Duodenal mucosa (tissue), 2 donors: ENCODE results near the gene NR4A2.
"Not testable (repeated sequence)": the region's sequence is repeated elsewhere in the genome, so short reads cannot be mapped to it uniquely, and the experiment has no call there.

Experiments
- H3K27ac ChIP-seq: one replicate; pipeline ENCODE4 v1.7.0; 2013; ENCODE audit warnings: low read depth, low read length
- H3K27me3 ChIP-seq, 2 donors: one replicate each; pipeline ENCODE4 v1.7.0; 2013; ENCODE audit warnings: low read length in 2 of 2, control low read depth in 1 of 2; ENCODE audit not compliant: insufficient read depth in 2 of 2, control insufficient read depth in 1 of 2
- H3K36me3 ChIP-seq, 2 donors: one replicate each; pipeline ENCODE4 v1.7.0; 2013; ENCODE audit warnings: low read length in 2 of 2, control low read depth in 1 of 2; ENCODE audit not compliant: insufficient read depth in 2 of 2, control insufficient read depth in 1 of 2
- H3K4me1 ChIP-seq, 2 donors: one replicate each; pipeline ENCODE4 v1.7.0; 2013; ENCODE audit warnings: low read length in 2 of 2, control low read depth in 1 of 2; ENCODE audit not compliant: insufficient read depth in 2 of 2, control insufficient read depth in 1 of 2
- H3K4me3 ChIP-seq, 2 donors: one replicate each; pipeline ENCODE4 v1.7.0; 2013; ENCODE audit warnings: low read length in 2 of 2, low read depth in 1 of 2
- H3K9ac ChIP-seq, 2 donors: one replicate each; pipeline ENCODE4 v1.7.0; 2013; ENCODE audit warnings: low read length in 2 of 2, low read depth in 1 of 2
- H3K9me3 ChIP-seq, 2 donors: one replicate each; pipeline ENCODE4 v1.7.0; 2013; ENCODE audit warnings: low read length in 2 of 2, control low read depth in 1 of 2; ENCODE audit not compliant: control insufficient read depth in 1 of 2

The NR4A2 gene

DNA sequence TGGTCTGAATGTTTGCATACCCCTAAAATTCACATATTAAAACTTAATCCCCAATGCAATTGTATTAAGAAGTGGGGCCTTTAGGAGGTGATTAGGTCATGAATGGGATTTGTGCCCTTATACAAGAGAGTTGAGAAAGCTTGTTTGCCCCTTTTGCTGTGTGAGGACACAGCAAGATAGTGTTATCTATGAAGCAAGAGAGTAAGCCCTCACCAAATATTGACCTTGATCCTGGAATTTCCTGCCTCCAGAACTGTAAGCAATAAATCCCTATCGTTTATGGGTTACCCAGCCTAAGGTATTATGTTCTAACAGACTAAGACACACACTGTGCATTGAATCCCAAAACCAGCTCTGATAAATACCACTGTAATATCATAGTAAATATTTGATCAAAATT is 32.2 kb downstream of the NR4A2 start:
- H3K4me1 ChIP-seq, result no peaks in the 10 kb centered on the region
- H3K27ac ChIP-seq, result no peak overlapping the region
- no peak overlapping the region for H3K9ac ChIP-seq
- peaks cover 4 to 6% of the 10 kb centered on the region in 2 donors for H3K9me3 ChIP-seq
- H3K4me3 ChIP-seq, result no peak overlapping the region
- no peaks in the 10 kb centered on the region for H3K36me3 ChIP-seq
- H3K27me3 ChIP-seq, result no peaks in the 10 kb centered on the region

DNA sequence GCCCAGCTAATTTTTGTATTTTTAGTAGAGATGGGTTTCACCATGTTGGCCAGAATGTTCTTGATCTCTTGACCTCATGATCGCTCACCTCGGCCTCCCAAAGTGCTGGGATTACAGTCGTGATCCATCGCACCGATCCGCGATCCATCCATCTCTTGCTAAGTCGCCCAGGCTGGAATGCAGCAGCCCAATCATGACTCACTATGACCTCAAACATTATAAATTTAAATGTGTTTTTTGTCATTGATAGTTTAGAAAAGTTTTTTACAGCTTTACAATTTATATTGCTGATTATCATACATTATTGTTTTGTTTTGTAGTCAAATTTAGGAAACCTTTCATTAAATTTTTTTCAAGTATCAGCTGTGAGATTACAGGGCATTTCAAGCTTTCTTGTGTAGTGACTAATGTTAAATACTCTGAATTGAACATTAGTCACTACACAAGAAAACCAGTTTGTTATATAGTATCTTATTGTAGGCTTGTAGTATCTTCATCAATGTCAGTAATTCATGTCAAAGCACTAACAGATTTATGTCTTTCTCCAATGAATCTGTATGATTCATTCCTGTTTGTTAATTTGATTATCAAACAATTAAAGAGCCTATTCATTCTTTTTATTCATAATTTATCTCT is 37.5 kb downstream of the NR4A2 start:
- Histone ChIP-seq H3K4me3 (no peak overlapping the region), H3K4me1 (no peaks in the 10 kb centered on the region), H3K9me3 (peaks cover 4 to 5% of the 10 kb centered on the region in 2 donors)

DNA sequence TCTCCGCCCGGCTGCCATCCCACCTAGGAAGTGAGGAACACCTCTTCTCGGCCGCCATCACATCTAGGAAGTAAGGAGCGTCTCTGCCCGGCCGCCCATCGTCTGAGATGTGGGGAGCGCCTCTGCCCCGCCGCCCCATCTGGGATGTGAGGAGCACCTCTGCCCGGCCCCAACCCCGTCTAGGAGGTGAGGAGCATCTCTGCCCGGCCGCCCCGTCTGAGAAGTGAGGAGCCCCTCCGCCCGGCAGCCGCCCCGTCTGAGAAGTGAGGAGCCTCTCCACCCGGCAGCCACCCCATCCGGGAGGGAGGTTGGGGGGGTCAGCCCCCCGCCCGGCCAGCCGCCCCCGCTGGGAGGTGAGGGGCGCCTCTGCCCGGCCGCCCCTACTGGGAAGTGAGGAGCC is 39.1 kb downstream of the NR4A2 start:
- H3K4me1 ChIP-seq, H3K9ac ChIP-seq, H3K4me3 ChIP-seq, H3K36me3 ChIP-seq, H3K27ac ChIP-seq, H3K27me3 ChIP-seq, H3K9me3 ChIP-seq: not testable (repeated sequence)

More for the DNA sequence above, 37.5 kb downstream of the NR4A2 start:
- H3K27me3 ChIP-seq, result no peaks in the 10 kb centered on the region
- H3K9ac ChIP-seq, result no peak overlapping the region
- no peak overlapping the region for H3K27ac ChIP-seq
- no peaks in the 10 kb centered on the region for H3K36me3 ChIP-seq

DNA sequence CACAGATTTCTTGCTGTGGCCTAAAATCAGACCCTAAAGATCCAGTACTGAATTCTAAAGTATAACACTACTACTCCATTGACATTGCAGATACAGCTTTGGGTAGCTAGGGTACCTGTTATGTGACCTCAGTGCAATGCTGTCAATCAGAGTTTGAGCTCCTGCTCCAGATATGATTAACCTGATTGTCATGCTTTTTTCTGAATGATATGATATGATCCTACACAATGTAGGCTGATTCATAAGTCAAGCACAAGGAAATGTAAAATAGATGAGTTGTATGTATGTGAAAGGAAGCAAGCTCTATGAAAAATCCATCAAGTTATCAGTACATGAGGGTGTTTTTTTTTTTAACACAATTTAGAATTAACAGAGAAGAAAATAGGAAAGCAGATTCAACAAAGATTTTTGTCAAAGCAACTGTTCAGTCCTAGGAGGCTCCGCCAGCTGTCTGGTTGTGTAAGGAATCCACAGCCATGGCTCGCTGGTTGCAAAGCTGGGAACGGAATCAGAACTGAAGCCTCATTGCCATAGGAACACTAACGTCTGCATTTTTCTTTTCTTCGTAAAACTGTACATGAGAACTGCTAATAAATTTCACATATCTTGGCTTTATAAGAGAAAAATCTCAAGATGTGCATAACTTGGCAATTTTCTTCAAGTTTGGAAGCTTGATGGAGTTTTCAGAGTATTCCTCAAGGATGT is 52.9 kb downstream of the NR4A2 start:
- H3K27me3 ChIP-seq, result no peaks in the 10 kb centered on the region
- no peaks in the 10 kb centered on the region for H3K4me1 ChIP-seq
- H3K9ac ChIP-seq, result no peak overlapping the region
- H3K27ac ChIP-seq, result no peak overlapping the region
- no peaks in the 10 kb centered on the region for H3K36me3 ChIP-seq
- H3K4me3 ChIP-seq, result no peak overlapping the region
- no peaks in the 10 kb centered on the region for H3K9me3 ChIP-seq
